ENCODE measurements around the gene CDK5. TPM values are rescaled to one million over a fixed set of nuclear protein-coding genes. Genes with fewer than 3 reads are reported as not detected.
"Not testable (repeated sequence)": the region's sequence is repeated elsewhere in the genome, so short reads cannot be mapped to it uniquely, and the experiment has no call there.

CDK5 gene
- total RNA-seq, 1 donor from 2014 or later: 17.5 TPM

GRCh38 chr7:151046603-151047573 lies 10.8 kb downstream of the CDK5 start:
- DNase-seq (ENCODE audit: low spot score in 2 of 2, unreplicated experiment in 2 of 2): no peak
- Mint-ChIP-seq H3K27ac (no peak overlapping the region), H3K9me3 (no peaks in the 10 kb centered on the region), H3K4me3 (no peak overlapping the region), H3K27me3 (ENCODE audit: low read depth) (peaks cover 21% of the 10 kb centered on the region), H3K4me1 (peaks cover 9% of the 10 kb centered on the region), H3K36me3 (peaks cover 6% of the 10 kb centered on the region)
- no peak for TF ChIP-seq CTCF (IDR thresholded peaks at IDR 0.05; ENCODE audit: unreplicated experiment)

DNA sequence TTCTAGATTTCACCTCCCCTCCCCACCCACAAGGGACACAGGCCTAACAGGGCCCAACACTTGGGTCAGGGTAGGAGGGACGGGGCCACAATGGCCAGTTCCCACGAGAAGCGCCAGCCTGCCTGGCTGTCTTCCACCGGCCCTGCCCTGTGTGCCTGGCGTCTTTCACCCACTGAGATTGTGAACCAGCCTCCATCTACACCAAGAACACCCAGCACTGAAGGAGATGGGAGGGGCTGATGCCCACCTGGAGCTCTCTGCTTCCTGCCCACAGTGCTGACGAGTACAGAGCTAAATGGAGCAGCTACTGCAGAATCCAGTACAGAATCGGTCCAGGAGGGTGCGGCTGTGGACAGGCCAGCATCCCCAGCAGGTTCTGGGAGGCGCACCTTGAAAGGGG lies 11.7 kb downstream of the CDK5 start:
- DNase-seq (ENCODE audit: low spot score in 2 of 2, unreplicated experiment in 2 of 2): no peak
- no peaks in the 10 kb centered on the region for H3K9me3 Mint-ChIP-seq
- H3K4me1 Mint-ChIP-seq: peaks cover 9% of the 10 kb centered on the region
- peaks cover 17% of the 10 kb centered on the region for H3K27me3 Mint-ChIP-seq (ENCODE audit: low read depth)
- H3K4me3 Mint-ChIP-seq: no peak overlapping the region
- TF ChIP-seq CTCF (IDR thresholded peaks at IDR 0.05; ENCODE audit: unreplicated experiment): no peak
- peaks cover 10% of the 10 kb centered on the region for H3K36me3 Mint-ChIP-seq
- no peak overlapping the region for H3K27ac Mint-ChIP-seq

DNA sequence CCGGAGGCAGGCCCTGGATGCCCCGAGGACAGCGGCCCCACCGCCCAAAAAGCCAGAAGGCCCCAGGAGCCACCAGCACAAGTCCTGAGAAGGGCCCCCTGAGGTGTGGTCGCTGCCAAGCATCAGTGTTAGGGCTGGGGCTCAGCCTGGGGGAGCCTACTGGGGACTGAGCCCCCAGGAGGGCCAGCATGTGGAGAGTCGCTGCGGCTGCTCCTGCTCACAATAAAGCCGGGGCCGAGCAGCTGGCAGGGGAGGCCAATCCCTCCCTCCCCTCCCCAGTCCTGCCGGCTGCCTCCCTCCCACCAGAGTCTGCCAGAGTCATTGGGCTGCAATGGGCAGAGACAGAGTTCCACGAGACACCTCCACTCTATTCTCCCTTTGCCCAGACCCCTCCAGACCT lies 12.4 kb downstream of the CDK5 start:
- Mint-ChIP-seq H3K27me3 (ENCODE audit: low read depth) (peaks cover 13% of the 10 kb centered on the region), H3K27ac (no peak overlapping the region), H3K9me3 (no peaks in the 10 kb centered on the region), H3K4me1 (peaks cover 9% of the 10 kb centered on the region), H3K4me3 (no peak overlapping the region), H3K36me3 (peaks cover 10% of the 10 kb centered on the region)
- no peak for TF ChIP-seq CTCF (IDR thresholded peaks at IDR 0.05; ENCODE audit: unreplicated experiment)
- no peak for DNase-seq (ENCODE audit: low spot score in 2 of 2, unreplicated experiment in 2 of 2)

GRCh38 chr7:151043959-151044358 lies 13.7 kb downstream of the CDK5 start:
- DNase-seq (ENCODE audit: low spot score in 2 of 2, unreplicated experiment in 2 of 2): no peak
- Mint-ChIP-seq H3K27ac (no peak overlapping the region), H3K4me1 (peaks cover 22% of the 10 kb centered on the region), H3K4me3 (no peak overlapping the region), H3K27me3 (ENCODE audit: low read depth) (peaks cover 2% of the 10 kb centered on the region), H3K9me3 (no peaks in the 10 kb centered on the region), H3K36me3 (peaks cover 10% of the 10 kb centered on the region)
- TF ChIP-seq CTCF (IDR thresholded peaks at IDR 0.05; ENCODE audit: unreplicated experiment): no peak

DNA sequence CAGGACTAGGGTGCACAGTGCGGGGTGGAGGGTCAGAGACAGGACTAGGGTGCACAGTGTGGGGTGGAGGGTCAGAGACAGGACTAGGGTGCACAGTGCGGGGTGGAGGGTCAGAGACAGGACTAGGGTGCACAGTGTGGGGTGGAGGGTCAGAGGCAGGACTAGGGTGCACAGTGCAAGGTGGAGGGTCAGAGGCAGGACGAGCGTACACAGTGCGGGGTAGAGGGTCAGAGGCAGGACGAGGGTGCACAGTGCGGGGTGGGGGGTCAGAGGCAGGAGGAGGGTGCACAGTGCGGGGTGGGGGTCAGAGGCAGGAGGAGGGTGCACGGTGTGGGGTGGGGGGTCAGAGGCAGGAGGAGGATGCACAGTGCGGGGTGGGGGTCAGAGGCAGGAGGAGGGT lies 14.2 kb downstream of the CDK5 start:
- H3K36me3 Mint-ChIP-seq; DNase-seq (ENCODE audit: low spot score in 2 of 2, unreplicated experiment in 2 of 2); H3K27me3 Mint-ChIP-seq (ENCODE audit: low read depth); H3K9me3 Mint-ChIP-seq; H3K27ac Mint-ChIP-seq; H3K4me3 Mint-ChIP-seq: not testable (repeated sequence)
- H3K4me1 Mint-ChIP-seq: peaks cover 26% of the 10 kb centered on the region

DNA sequence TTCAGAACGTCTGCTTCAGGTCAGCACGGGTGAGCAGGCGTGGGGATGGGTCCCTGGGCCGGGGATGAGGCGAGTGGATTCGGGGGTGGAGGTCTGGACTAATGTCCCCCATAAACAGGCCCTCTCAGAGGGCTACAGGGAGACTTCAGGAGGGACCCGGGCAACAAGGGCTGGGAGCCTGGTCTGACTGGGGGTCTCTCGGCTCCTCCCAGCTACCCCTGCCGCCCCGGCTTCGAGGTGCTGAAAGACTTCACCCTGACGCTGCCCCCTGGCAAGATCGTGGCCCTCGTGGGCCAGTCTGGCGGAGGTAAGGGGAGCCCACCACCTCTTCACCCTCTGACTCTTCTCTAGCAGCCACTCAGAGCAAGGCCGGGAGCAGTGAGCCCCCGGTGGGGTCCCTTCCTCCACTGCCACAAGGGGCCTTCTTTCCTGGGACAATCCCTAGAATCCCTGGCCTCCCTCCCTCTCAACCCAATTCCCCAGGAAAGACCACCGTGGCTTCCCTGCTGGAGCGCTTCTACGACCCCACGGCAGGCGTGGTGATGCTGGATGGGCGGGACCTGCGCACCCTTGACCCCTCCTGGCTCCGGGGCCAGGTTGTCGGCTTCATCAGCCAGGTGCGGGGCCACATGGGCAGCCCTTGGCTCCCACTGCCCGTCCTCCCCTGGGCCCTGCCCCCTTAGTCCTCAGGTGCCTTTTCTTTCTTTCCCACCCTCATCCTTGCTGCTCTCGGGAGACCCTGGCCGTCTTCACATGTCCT lies 16.9 kb downstream of the CDK5 start:
- Mint-ChIP-seq H3K36me3 (peaks cover 15% of the 10 kb centered on the region), H3K27me3 (ENCODE audit: low read depth) (no peaks in the 10 kb centered on the region), H3K4me1 (peaks cover 17% of the 10 kb centered on the region), H3K27ac (peak overlapping the region; percentile 21), H3K9me3 (no peaks in the 10 kb centered on the region), H3K4me3 (no peak overlapping the region)
- no peak for DNase-seq (ENCODE audit: low spot score in 2 of 2, unreplicated experiment in 2 of 2)
- no peak for TF ChIP-seq CTCF (IDR thresholded peaks at IDR 0.05; ENCODE audit: unreplicated experiment)

Measured in mesothelial cell of epicardium (in vitro differentiated cells).